ENCODE measurements around the gene JADE1. TPM values are rescaled to one million over a fixed set of nuclear protein-coding genes. Genes with fewer than 3 reads are reported as not detected.

JADE1 gene
- total and polyA plus RNA-seq, 2 of the 4 experiments (the other 2 are of a cell fraction) = 13.8 to 32.6 TPM

GRCh38 chr4:128871948-128872347, 62.4 kb downstream of the JADE1 start:
- peak overlapping the region; percentile 94; the same call in 1 of the 3 replicates for H2BK15ac ChIP-seq (ENCODE audit: low read depth, low read length)
- peak overlapping the region; percentile 57; the same call in 1 of the 2 replicates for H3K9ac ChIP-seq (ENCODE audit: low read depth, low read length)
- H3K23ac ChIP-seq (ENCODE audit: low read depth, low read length) = peak overlapping the region; percentile 76; the same call in 1 of the 2 replicates
- H2AK5ac ChIP-seq (ENCODE audit: low read depth, low read length) = peak overlapping the region; percentile 98
- peaks cover 12% of the 10 kb centered on the region for H3K4me1 ChIP-seq (ENCODE audit: control insufficient read depth, insufficient read depth, low read length)
- H3K27me3 ChIP-seq (ENCODE audit: control insufficient read depth, insufficient read depth, low read length) = no peaks in the 10 kb centered on the region
- peak overlapping the region; percentile 73 for H3K18ac ChIP-seq (ENCODE audit: low read depth, low read length)
- dilution Hi-C loops (cut with HindIII; ENCODE audit: low sequenced_read_pairs, unreplicated experiment) (no loop called here), intact Hi-C loops (cut with micrococcal nuclease) (loop anchor here (2.0 to 10.0 kb wide), 2 partner anchors 221 to 473 kb away; partner anchors contain the start of gene SCLT1), in situ Hi-C loops (cut with MboI; ENCODE audit: low sequenced_read_pairs) (loop anchor here (10.0 kb wide), 1 partner anchor 223 kb away; the partner anchor contains the start of genes C4orf33 and SCLT1)
- ChIA-PET POLR2A (ENCODE audit: unreplicated experiment) (no interaction called here), CTCF (no interaction called here)
- peak overlapping the region; percentile 47 for H3K4me2 ChIP-seq (ENCODE audit: low read depth, low read length)
- BruUV-seq (replicated peaks) = no TSS peak
- H4K8ac ChIP-seq (ENCODE audit: low read depth in 2 of 2, low read length in 2 of 2) = peak overlapping the region; percentile 92 to 95
- H2BK20ac ChIP-seq (ENCODE audit: low read depth, low read length) = peak overlapping the region; percentile 97
- peak overlapping the region; percentile 66 for H2AFZ ChIP-seq (replicated peaks; ENCODE audit: low read length, poor library complexity)
- TF ChIP-seq POLR2A (IDR thresholded peaks at IDR 0.05; ENCODE audit: low read depth, low read length) (no peak), CEBPB (IDR thresholded peaks at IDR 0.05; ENCODE audit: low read depth, low read length) (peak; percentile 97), BHLHE40 (IDR thresholded peaks at IDR 0.05; ENCODE audit: low read depth, low read length) (peak; percentile 68), SMC3 (IDR thresholded peaks at IDR 0.05; ENCODE audit: low read depth, low read length) (no peak), MXI1 (IDR thresholded peaks at IDR 0.05; ENCODE audit: borderline replicate concordance, low read depth, low read length) (no peak), RFX5 (IDR thresholded peaks at IDR 0.05; ENCODE audit: low read depth, low read length) (no peak), CHD1 (IDR thresholded peaks at IDR 0.05; ENCODE audit: low read depth, low read length) (peak; percentile 91; the same call in 1 of the 2 replicates), NFE2L2 (IDR thresholded peaks at IDR 0.05; ENCODE audit: low read depth, low read length) (peak; percentile 73), MAFK (IDR thresholded peaks at IDR 0.05; ENCODE audit: low read depth, low read length) (peak; percentile 64), RCOR1 (IDR thresholded peaks at IDR 0.05; ENCODE audit: insufficient replicate concordance, low read length) (peak; percentile 84), MAZ (IDR thresholded peaks at IDR 0.05; ENCODE audit: borderline replicate concordance, low read depth, low read length) (peak; percentile 72; the same call in 1 of the 2 replicates), ELK1 (IDR thresholded peaks at IDR 0.05; ENCODE audit: borderline replicate concordance, low read depth, low read length) (0 out of 2 replicates have a peak, but pooled peaks have one; percentile 46), FOS (IDR thresholded peaks at IDR 0.05; ENCODE audit: low read depth, low read length) (peak; percentile 100), CTCF (conservative IDR thresholded peaks at IDR 0.05; ENCODE audit: low read depth, low read length) (no peak), RAD21 (IDR thresholded peaks at IDR 0.05; ENCODE audit: low read length) (peak; percentile 9; the same call in 1 of the 2 replicates)
- TF ChIP-seq, protein P1, sequence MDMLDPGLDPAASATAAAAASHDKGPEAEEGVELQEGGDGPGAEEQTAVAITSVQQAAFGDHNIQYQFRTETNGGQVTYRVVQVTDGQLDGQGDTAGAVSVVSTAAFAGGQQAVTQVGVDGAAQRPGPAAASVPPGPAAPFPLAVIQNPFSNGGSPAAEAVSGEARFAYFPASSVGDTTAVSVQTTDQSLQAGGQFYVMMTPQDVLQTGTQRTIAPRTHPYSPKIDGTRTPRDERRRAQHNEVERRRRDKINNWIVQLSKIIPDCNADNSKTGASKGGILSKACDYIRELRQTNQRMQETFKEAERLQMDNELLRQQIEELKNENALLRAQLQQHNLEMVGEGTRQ (IDR thresholded peaks at IDR 0.05; ENCODE audit: low read depth, low read length) = no peak
- peak overlapping the region; percentile 93 for H3K56ac ChIP-seq (ENCODE audit: extremely low read depth, insufficient read depth, low read length)
- H4K91ac ChIP-seq (ENCODE audit: insufficient read depth, low read depth, low read length) = peak overlapping the region; percentile 95
- no peak overlapping the region for H2AK9ac ChIP-seq (replicated peaks; ENCODE audit: low read depth, low read length, poor library complexity)
- H3K79me1 ChIP-seq (ENCODE audit: low read depth in 1 of 2, low read length in 2 of 2) = peaks cover 16 to 33% of the 10 kb centered on the region in 2 experiments
- no peak overlapping the region for H3K4me3 ChIP-seq (ENCODE audit: insufficient read depth, low read depth, low read length)
- H3K14ac ChIP-seq (replicated peaks; ENCODE audit: low read depth, low read length) = peak overlapping the region; percentile 91
- H3K4ac ChIP-seq (ENCODE audit: low read depth, low read length) = peak overlapping the region; percentile 97
- H3K9me1 ChIP-seq (ENCODE audit: insufficient read depth, low read length) = peaks cover 7% of the 10 kb centered on the region; the same call in 1 of the 2 replicates
- peak overlapping the region; percentile 99 for H2BK5ac ChIP-seq (ENCODE audit: low read depth, low read length, poor library complexity, severe bottlenecking)
- peak overlapping the region; percentile 81 for H4K5ac ChIP-seq (ENCODE audit: low read depth, low read length)
- H3K36me3 ChIP-seq (ENCODE audit: control insufficient read depth, insufficient read depth, low read length) = peaks cover 20% of the 10 kb centered on the region
- H3K27ac ChIP-seq (ENCODE audit: insufficient read depth, low read length) = peak overlapping the region; percentile 96
- H2BK120ac ChIP-seq (ENCODE audit: low read depth, low read length) = peak overlapping the region; percentile 94
- no peaks in the 10 kb centered on the region for H3K9me3 ChIP-seq (ENCODE audit: control insufficient read depth, insufficient read depth, low read length)
- WGBS, 2 experiments (ENCODE audit: extremely low coverage in 2 of 2, insufficient read length in 1 of 2) = no CpG with 5 or more reads among the region's 9 CpGs
- H4K20me1 ChIP-seq (ENCODE audit: insufficient read depth, low read length) = no peaks in the 10 kb centered on the region
- ATAC-seq (ENCODE audit: low read depth) (peak; percentile 95), DNase-seq (peak; percentile 99)
